ENCODE data around the gene SLC26A4. TPM values are rescaled to one million over a fixed set of nuclear protein-coding genes. Genes with fewer than 3 reads are reported as not detected.

SLC26A4 gene
- total RNA-seq, 5 donors from 2014 or later (not counting 1 experiment from before 2014, with no cell fraction given): 0.10 to 1.1 (median 0.60) TPM; not detected in 2

- H3K4me3 ChIP-seq (ENCODE audit: control insufficient read depth in 1 of 2, extremely low read depth in 1 of 2, low read length in 1 of 2): no peak overlapping the region
- POLR2A ChIA-PET: no interaction called here
- no peak overlapping the region for H3K27ac ChIP-seq (ENCODE audit: low read length)
- Mint-ChIP-seq H3K4me3 (no peak overlapping the region), H3K36me3 (no peaks in the 10 kb centered on the region), H3K27me3 (peaks cover 0 to 4% of the 10 kb centered on the region in 2 donors), H3K4me1 (no peaks in the 10 kb centered on the region), H3K27ac (no peak overlapping the region), H3K9me3 (no peaks in the 10 kb centered on the region)
- no peaks in the 10 kb centered on the region for H3K9me3 ChIP-seq
- H3K4me1 ChIP-seq (ENCODE audit: control insufficient read depth in 1 of 2, extremely low read depth in 1 of 2, insufficient read depth in 2 of 2, low read length in 2 of 2): no peaks in the 10 kb centered on the region
- CTCF ChIA-PET: interaction anchor here in 1 of 2 donors (1.1 to 1.2 kb wide), 2 partner anchors 9 to 256 kb away, joined by 3 to 4 read pairs; no protein-coding TSS in a partner anchor
- no peaks in the 10 kb centered on the region for H3K36me3 ChIP-seq (ENCODE audit: control insufficient read depth in 2 of 2, extremely low read depth in 1 of 2, insufficient read depth in 1 of 2, low read length in 1 of 2)
- H3K27me3 ChIP-seq (replicated peaks in 1 of 2; ENCODE audit: control insufficient read depth in 2 of 2, extremely low read depth in 1 of 2, insufficient read depth in 2 of 2, low read length in 1 of 2): no peaks in the 10 kb centered on the region
- ATAC-seq (replicated peaks in 1 of 4): no peak
- WGBS (ENCODE audit: insufficient coverage): no CpG with 5 or more reads among the region's 4 CpGs
- DNase-seq: no peak
These were observed 58.0 kb downstream of the SLC26A4 start for GRCh38 chr7:107718456-107719193.

GRCh38 chr7:107721286-107721685, 60.7 kb downstream of the SLC26A4 start:
- Mint-ChIP-seq H3K27me3 (no peaks in the 10 kb centered on the region), H3K27ac (no peak overlapping the region), H3K9me3 (no peaks in the 10 kb centered on the region), H3K4me1 (no peaks in the 10 kb centered on the region), H3K4me3 (no peak overlapping the region), H3K36me3 (no peaks in the 10 kb centered on the region)
- H3K9me3 ChIP-seq: no peaks in the 10 kb centered on the region
- ChIA-PET POLR2A (interaction anchor here in 1 of 2 donors (0.6 kb wide), 1 partner anchor 445 kb away, joined by 3 read pairs; no protein-coding TSS in a partner anchor), CTCF (no interaction called here)
- H3K36me3 ChIP-seq (ENCODE audit: control insufficient read depth in 2 of 2, extremely low read depth in 1 of 2, insufficient read depth in 1 of 2, low read length in 1 of 2): no peaks in the 10 kb centered on the region
- H3K4me3 ChIP-seq (ENCODE audit: control insufficient read depth in 1 of 2, extremely low read depth in 1 of 2, low read length in 1 of 2): no peak overlapping the region
- no peaks in the 10 kb centered on the region for H3K27me3 ChIP-seq (replicated peaks in 1 of 2; ENCODE audit: control insufficient read depth in 2 of 2, extremely low read depth in 1 of 2, insufficient read depth in 2 of 2, low read length in 1 of 2)
- H3K27ac ChIP-seq (ENCODE audit: low read length): no peak overlapping the region
- no peak for ATAC-seq (replicated peaks in 1 of 4)
- no peaks in the 10 kb centered on the region for H3K4me1 ChIP-seq (ENCODE audit: control insufficient read depth in 1 of 2, extremely low read depth in 1 of 2, insufficient read depth in 2 of 2, low read length in 2 of 2)
- WGBS (ENCODE audit: insufficient coverage): no CpG with 5 or more reads among the region's 1 CpG
- no peak for DNase-seq

GRCh38 chr7:107723255-107723654, 62.6 kb downstream of the SLC26A4 start:
- Histone ChIP-seq H3K9me3 (no peaks in the 10 kb centered on the region), H3K4me3 (ENCODE audit: control insufficient read depth in 1 of 2, extremely low read depth in 1 of 2, low read length in 1 of 2) (no peak overlapping the region), H3K4me1 (ENCODE audit: control insufficient read depth in 1 of 2, extremely low read depth in 1 of 2, insufficient read depth in 2 of 2, low read length in 2 of 2) (no peaks in the 10 kb centered on the region), H3K36me3 (ENCODE audit: control insufficient read depth in 2 of 2, extremely low read depth in 1 of 2, insufficient read depth in 1 of 2, low read length in 1 of 2) (no peaks in the 10 kb centered on the region), H3K27me3 (replicated peaks in 1 of 2; ENCODE audit: control insufficient read depth in 2 of 2, extremely low read depth in 1 of 2, insufficient read depth in 2 of 2, low read length in 1 of 2) (peaks cover under 1 to 2% of the 10 kb centered on the region in 2 experiments), H3K27ac (ENCODE audit: low read length) (no peak overlapping the region)
- DNase-seq (no peak), ATAC-seq (replicated peaks in 1 of 4) (no peak)
- CTCF ChIA-PET: interaction anchor here (0.6 to 3.5 kb wide), 6 partner anchors 11 to 260 kb away, joined by 3 to 22 read pairs (median 4); no protein-coding TSS in a partner anchor
- Mint-ChIP-seq H3K4me3 (no peak overlapping the region), H3K27me3 (peaks cover 8 to 10% of the 10 kb centered on the region in 2 donors), H3K27ac (no peak overlapping the region), H3K36me3 (no peaks in the 10 kb centered on the region), H3K9me3 (no peaks in the 10 kb centered on the region), H3K4me1 (no peaks in the 10 kb centered on the region)
- POLR2A ChIA-PET: no interaction called here
- no CpG with 5 or more reads among the region's 2 CpGs for WGBS (ENCODE audit: insufficient coverage)

GRCh38 chr7:107725138-107725740, 64.6 kb downstream of the SLC26A4 start:
- Histone ChIP-seq H3K4me3 (ENCODE audit: control insufficient read depth in 1 of 2, extremely low read depth in 1 of 2, low read length in 1 of 2) (no peak overlapping the region), H3K36me3 (ENCODE audit: control insufficient read depth in 2 of 2, extremely low read depth in 1 of 2, insufficient read depth in 1 of 2, low read length in 1 of 2) (no peaks in the 10 kb centered on the region), H3K4me1 (ENCODE audit: control insufficient read depth in 1 of 2, extremely low read depth in 1 of 2, insufficient read depth in 2 of 2, low read length in 2 of 2) (no peaks in the 10 kb centered on the region), H3K27ac (ENCODE audit: low read length) (no peak overlapping the region), H3K9me3 (no peaks in the 10 kb centered on the region), H3K27me3 (replicated peaks in 1 of 2; ENCODE audit: control insufficient read depth in 2 of 2, extremely low read depth in 1 of 2, insufficient read depth in 2 of 2, low read length in 1 of 2) (peaks cover 2% of the 10 kb centered on the region in 2 experiments)
- no peaks in the 10 kb centered on the region for H3K4me1 Mint-ChIP-seq
- ChIA-PET POLR2A (no interaction called here), CTCF (interaction anchor here (1.0 to 3.5 kb wide), 6 partner anchors 18 to 269 kb away, joined by 3 to 22 read pairs (median 4); partner anchors contain the start of gene CBLL1 (in 1 of the 2))
- no peak overlapping the region for H3K4me3 Mint-ChIP-seq
- no peaks in the 10 kb centered on the region for H3K36me3 Mint-ChIP-seq
- H3K27ac Mint-ChIP-seq: no peak overlapping the region
- DNase-seq: peak in 30 of 35 experiments; percentile 4 to 78 (median 30)
- H3K27me3 Mint-ChIP-seq: peaks cover 8 to 15% of the 10 kb centered on the region in 2 donors
- no peaks in the 10 kb centered on the region for H3K9me3 Mint-ChIP-seq
- ATAC-seq (replicated peaks in 1 of 4): peak in 2 of 4 experiments; percentile 44 to 48
- WGBS (ENCODE audit: insufficient coverage): 100% methylated on average over 1 of the region's 4 CpGs

GRCh38 chr7:107726356-107727130, 65.9 kb downstream of the SLC26A4 start:
- no peaks in the 10 kb centered on the region for H3K4me1 ChIP-seq (ENCODE audit: control insufficient read depth in 1 of 2, extremely low read depth in 1 of 2, insufficient read depth in 2 of 2, low read length in 2 of 2)
- no peaks in the 10 kb centered on the region for H3K36me3 Mint-ChIP-seq
- ATAC-seq (replicated peaks in 1 of 4) (no peak), DNase-seq (no peak)
- H3K27ac Mint-ChIP-seq: no peak overlapping the region
- no CpG with 5 or more reads among the region's 3 CpGs for WGBS (ENCODE audit: insufficient coverage)
- no peaks in the 10 kb centered on the region for H3K4me1 Mint-ChIP-seq
- no peak overlapping the region for H3K27ac ChIP-seq (ENCODE audit: low read length)
- no peaks in the 10 kb centered on the region for H3K9me3 Mint-ChIP-seq
- no peak overlapping the region for H3K4me3 Mint-ChIP-seq
- H3K27me3 Mint-ChIP-seq: peaks cover 8 to 15% of the 10 kb centered on the region in 2 donors
- ChIA-PET POLR2A (no interaction called here), CTCF (interaction anchor here (0.5 to 3.5 kb wide), 9 partner anchors 16 to 579 kb away, joined by 3 to 22 read pairs (median 3); partner anchors contain the start of gene CBLL1 (in 1 of the 2))
- H3K36me3 ChIP-seq (ENCODE audit: control insufficient read depth in 2 of 2, extremely low read depth in 1 of 2, insufficient read depth in 1 of 2, low read length in 1 of 2): no peaks in the 10 kb centered on the region
- no peaks in the 10 kb centered on the region for H3K9me3 ChIP-seq
- H3K4me3 ChIP-seq (ENCODE audit: control insufficient read depth in 1 of 2, extremely low read depth in 1 of 2, low read length in 1 of 2): no peak overlapping the region
- peaks cover 2% of the 10 kb centered on the region in 2 experiments for H3K27me3 ChIP-seq (replicated peaks in 1 of 2; ENCODE audit: control insufficient read depth in 2 of 2, extremely low read depth in 1 of 2, insufficient read depth in 2 of 2, low read length in 1 of 2)

- Histone ChIP-seq H3K9me3 (no peaks in the 10 kb centered on the region), H3K4me3 (ENCODE audit: control insufficient read depth in 1 of 2, extremely low read depth in 1 of 2, low read length in 1 of 2) (no peak overlapping the region), H3K36me3 (ENCODE audit: control insufficient read depth in 2 of 2, extremely low read depth in 1 of 2, insufficient read depth in 1 of 2, low read length in 1 of 2) (no peaks in the 10 kb centered on the region), H3K4me1 (ENCODE audit: control insufficient read depth in 1 of 2, extremely low read depth in 1 of 2, insufficient read depth in 2 of 2, low read length in 2 of 2) (no peaks in the 10 kb centered on the region), H3K27me3 (replicated peaks in 1 of 2; ENCODE audit: control insufficient read depth in 2 of 2, extremely low read depth in 1 of 2, insufficient read depth in 2 of 2, low read length in 1 of 2) (peaks cover 2% of the 10 kb centered on the region in 2 experiments), H3K27ac (ENCODE audit: low read length) (no peak overlapping the region)
- H3K27ac Mint-ChIP-seq: no peak overlapping the region
- CTCF ChIA-PET: interaction anchor here (0.5 to 2.7 kb wide), 7 partner anchors 8 to 579 kb away, joined by 3 to 12 read pairs (median 5); partner anchors contain the start of gene CBLL1 (in 2 of the 2)
- H3K9me3 Mint-ChIP-seq: no peaks in the 10 kb centered on the region
- ATAC-seq (replicated peaks in 1 of 4): no peak
- H3K4me3 Mint-ChIP-seq: no peak overlapping the region
- no peaks in the 10 kb centered on the region for H3K4me1 Mint-ChIP-seq
- H3K27me3 Mint-ChIP-seq: peaks cover 10 to 15% of the 10 kb centered on the region in 2 donors
- POLR2A ChIA-PET: no interaction called here
- H3K36me3 Mint-ChIP-seq: no peaks in the 10 kb centered on the region
- DNase-seq: no peak
These were observed 67.6 kb downstream of the SLC26A4 start for GRCh38 chr7:107728276-107728675.

All from T-cell (primary cell).